Ascending aorta (tissue), 2 donors: ENCODE results near the gene LIME1. TPM values are rescaled to one million over a fixed set of nuclear protein-coding genes. Genes with fewer than 3 reads are reported as not detected.

Source experiments
- DNase-seq, 2 donors: peaks; one replicate each; pipeline ENCODE4 v3.0.0-alpha.2; 2019; ENCODE audit warnings: low spot score in 2 of 2
- H3K27ac ChIP-seq, 2 donors: fragments of 200-600 bp; sonication (generic); one replicate each; pipeline ENCODE4 v1.5.1; 2016 to 2017; ENCODE audit warnings: mild to moderate bottlenecking in 1 of 2
- H3K27me3 ChIP-seq: fragments of 200-600 bp; sonication (generic); one replicate; pipeline ENCODE4 v1.5.1; 2017
- H3K36me3 ChIP-seq, 2 donors: fragments of 200-600 bp; sonication (generic); one replicate each; pipeline ENCODE4 v1.5.1; 2016
- H3K4me1 ChIP-seq, 2 donors: fragments of 200-600 bp; sonication (generic); one replicate each; pipeline ENCODE4 v1.5.1; 2016 to 2017; ENCODE audit warnings: mild to moderate bottlenecking in 1 of 2
- H3K4me3 ChIP-seq, 2 donors: fragments of 200-600 bp; sonication (generic); one replicate each; pipeline ENCODE4 v1.5.1; 2016 to 2017; ENCODE audit warnings: mild to moderate bottlenecking in 1 of 2
- H3K9me3 ChIP-seq, 2 donors: fragments of 200-600 bp; sonication (generic); one replicate each; pipeline ENCODE4 v1.5.1; 2016
- CTCF ChIP-seq, 3 experiments: fragments of 200-600 bp in 2 of 3; fragments of 450-650 bp in 1 of 3; sonication (generic) in 2 of 3; IDR thresholded peaks; one replicate each; pipeline ENCODE4 v1.5.1; 2016 to 2019; ENCODE audit warnings: antibody characterized with exemption in 3 of 3, mild to moderate bottlenecking in 1 of 3, moderate library complexity in 1 of 3
- intact Hi-C: fragments of 100-400 bp; cut with DNase I; formaldehyde crosslinking; loops from one replicate; pipeline ENCODE4 v1.15.1; 2023
- total RNA-seq: library from RNA; depleted of rRNA; stranded (reverse); fragments of >200 nt; gene quantifications from one replicate; pipeline ENCODE4 v1.1.0, GENCODE V29; 2016

LIME1 gene
- total RNA-seq, 1 donor from 2014 or later: 7.3 TPM

GRCh38 chr20:63731410-63731809, 5.1 kb upstream of the LIME1 start:
- intact Hi-C loops: no loop called here
- H3K4me1 ChIP-seq: no peaks in the 10 kb centered on the region
- no peaks in the 10 kb centered on the region for H3K9me3 ChIP-seq
- H3K27me3 ChIP-seq: no peaks in the 10 kb centered on the region
- no peak for TF ChIP-seq CTCF (IDR thresholded peaks at IDR 0.05)
- H3K27ac ChIP-seq: no peak overlapping the region
- peaks cover 32 to 35% of the 10 kb centered on the region in 2 donors for H3K36me3 ChIP-seq
- DNase-seq: no peak
- no peak overlapping the region for H3K4me3 ChIP-seq

- H3K4me1 ChIP-seq: no peaks in the 10 kb centered on the region
- H3K27ac ChIP-seq: no peak overlapping the region
- no peaks in the 10 kb centered on the region for H3K27me3 ChIP-seq
- H3K9me3 ChIP-seq: no peaks in the 10 kb centered on the region
- no peak overlapping the region for H3K4me3 ChIP-seq
- intact Hi-C loops: no loop called here
- no peak for DNase-seq
- no peak for TF ChIP-seq CTCF (IDR thresholded peaks at IDR 0.05)
- H3K36me3 ChIP-seq: peaks cover 32% of the 10 kb centered on the region in 2 donors
These were observed 4.1 kb upstream of the LIME1 start for GRCh38 chr20:63732118-63733095.

GRCh38 chr20:63733117-63733516, 3.3 kb upstream of the LIME1 start:
- intact Hi-C loops: no loop called here
- Histone ChIP-seq H3K4me3 (no peak overlapping the region), H3K27me3 (no peaks in the 10 kb centered on the region), H3K4me1 (no peaks in the 10 kb centered on the region), H3K27ac (no peak overlapping the region), H3K36me3 (peaks cover 32% of the 10 kb centered on the region in 2 donors), H3K9me3 (no peaks in the 10 kb centered on the region)
- DNase-seq: no peak
- no peak for TF ChIP-seq CTCF (IDR thresholded peaks at IDR 0.05)

- intact Hi-C loops: no loop called here
- peaks cover 32% of the 10 kb centered on the region in 2 donors for H3K36me3 ChIP-seq
- H3K4me3 ChIP-seq: no peak overlapping the region
- no peak for DNase-seq
- H3K9me3 ChIP-seq: no peaks in the 10 kb centered on the region
- H3K27me3 ChIP-seq: no peaks in the 10 kb centered on the region
- no peak for TF ChIP-seq CTCF (IDR thresholded peaks at IDR 0.05)
- no peak overlapping the region for H3K27ac ChIP-seq
- H3K4me1 ChIP-seq: peaks cover 4 to 5% of the 10 kb centered on the region in 2 donors
These were observed 2.8 kb upstream of the LIME1 start for GRCh38 chr20:63733579-63734081.

GRCh38 chr20:63734111-63734945, 2.1 kb upstream of the LIME1 start:
- H3K27ac ChIP-seq: no peak overlapping the region
- H3K36me3 ChIP-seq: peaks cover 32% of the 10 kb centered on the region in 2 donors
- TF ChIP-seq CTCF (IDR thresholded peaks at IDR 0.05): no peak
- no peaks in the 10 kb centered on the region for H3K9me3 ChIP-seq
- H3K4me1 ChIP-seq: peaks cover 9 to 10% of the 10 kb centered on the region in 2 donors
- no peaks in the 10 kb centered on the region for H3K27me3 ChIP-seq
- intact Hi-C loops: no loop called here
- no peak for DNase-seq
- H3K4me3 ChIP-seq: no peak overlapping the region
